Keratinocyte (primary cell): ENCODE measurements around the gene ESRRG. TPM values are rescaled to one million over a fixed set of nuclear protein-coding genes. Genes with fewer than 3 reads are reported as not detected.

Experiments used
- DNase-seq: peaks from one replicate; pipeline ENCODE4 v3.0.0-alpha.2; 2011; ENCODE audit warnings: low read depth, missing footprints, low spot score
- FAIRE-seq: peaks from 2 replicates; lab custom pipeline; 2011; peaks lifted over from hg19 to GRCh38; lab: Jason Lieb, UNC
- H2AFZ ChIP-seq: 2 replicates; pipeline ENCODE4 v1.6.0; 2012; ENCODE audit warnings: low read length, control low read depth, inconsistent platforms; ENCODE audit not compliant: control insufficient read depth
- H3K27ac ChIP-seq: 2 replicates; pipeline ENCODE4 v1.5.1; 2011; ENCODE audit warnings: low read length; ENCODE audit not compliant: control insufficient read depth, insufficient read depth
- H3K27me3 ChIP-seq: 3 replicates; pipeline ENCODE4 v1.6.0; 2011; ENCODE audit warnings: low read length; ENCODE audit not compliant: control insufficient read depth, insufficient read depth; ENCODE audit errors: extremely low read depth
- H3K36me3 ChIP-seq, 2 experiments: 2 replicates in 1 of 2; 3 replicates in 1 of 2; pipeline ENCODE4 v1.5.1; 2011; ENCODE audit warnings: low read length in 2 of 2, mild to moderate bottlenecking in 1 of 2; ENCODE audit not compliant: control insufficient read depth in 2 of 2, insufficient read depth in 2 of 2; ENCODE audit errors: extremely low read depth in 1 of 2
- H3K4me1 ChIP-seq: 3 replicates; pipeline ENCODE4 v1.5.1; 2011; ENCODE audit warnings: low read length; ENCODE audit not compliant: control insufficient read depth, insufficient read depth; ENCODE audit errors: extremely low read depth
- H3K4me2 ChIP-seq: 3 replicates; pipeline ENCODE4 v1.6.0; 2011; ENCODE audit warnings: low read depth, low read length; ENCODE audit not compliant: control insufficient read depth, insufficient read depth; ENCODE audit errors: extremely low read depth
- H3K4me3 ChIP-seq, 3 experiments: fragments of 200-600 bp in 1 of 3; sonication (generic) in 1 of 3; 2 replicates in 2 of 3; 3 replicates in 1 of 3; pipeline ENCODE4 v1.5.1; 2011 to 2016; ENCODE audit warnings: low read length in 3 of 3, mild to moderate bottlenecking in 3 of 3, control low read depth in 2 of 3, inconsistent platforms in 1 of 3, low read depth in 1 of 3, mixed read lengths in 1 of 3, mixed run types in 1 of 3, moderate library complexity in 1 of 3; ENCODE audit not compliant: control insufficient read depth in 2 of 3, insufficient read depth in 2 of 3; ENCODE audit errors: extremely low read depth in 1 of 3
- H3K79me2 ChIP-seq: 2 replicates; pipeline ENCODE4 v1.6.0; 2012; ENCODE audit warnings: low read length; ENCODE audit not compliant: control insufficient read depth, insufficient read depth
- H3K9ac ChIP-seq: 3 replicates; pipeline ENCODE4 v1.6.0; 2011; ENCODE audit warnings: low read length; ENCODE audit not compliant: control insufficient read depth, insufficient read depth; ENCODE audit errors: extremely low read depth
- H3K9me1 ChIP-seq: 3 replicates; pipeline ENCODE4 v1.6.0; 2011; ENCODE audit warnings: low read length; ENCODE audit not compliant: control insufficient read depth, insufficient read depth; ENCODE audit errors: extremely low read depth
- H3K9me3 ChIP-seq: 2 replicates; pipeline ENCODE4 v1.5.1; 2012; ENCODE audit warnings: low read depth, low read length; ENCODE audit not compliant: control insufficient read depth
- H4K20me1 ChIP-seq: 3 replicates; pipeline ENCODE4 v1.6.0; 2011; ENCODE audit warnings: low read length; ENCODE audit not compliant: control insufficient read depth, insufficient read depth; ENCODE audit errors: extremely low read depth
- EZH2 ChIP-seq: IDR thresholded peaks from one replicate; pipeline ENCODE4 v1.6.1; 2012; ENCODE audit warnings: inconsistent platforms, mild to moderate bottlenecking, low read length, moderate library complexity
- dilution Hi-C: fragments of 300-500 bp; cut with MboI; formaldehyde crosslinking; loops from one replicate; pipeline ENCODE4 v1.7.0; 2020; ENCODE audit warnings: low sequenced_read_pairs; ENCODE audit not compliant: extremely low pct_ligation_motif_present
- polyA plus RNA-seq, 5 experiments: library from polyadenylated mRNA; depleted of rRNA in 3 of 5; stranded (reverse) in 3 of 5; stranded (forward) in 1 of 5; unstranded in 1 of 5; fragments of >200 nt; gene quantifications; 1 replicate in 1 of 5; 2 replicates in 3 of 5; 3 replicates in 1 of 5; pipeline versions ENCODE4 v1.2.1 to v1.2.3, GENCODE V29; 2011 to 2012; ENCODE audit warnings: missing spikeins in 2 of 5, low read depth in 1 of 5, low replicate concordance in 1 of 5
- TF ChIP-seq, protein P1 (sequence below), 3 experiments: IDR thresholded peaks in 1 of 3; conservative IDR thresholded peaks in 1 of 3; optimal IDR thresholded peaks in 1 of 3; 2 replicates in 2 of 3; 3 replicates in 1 of 3; pipeline versions ENCODE3 to v1.5.1; 2011; ENCODE audit warnings: low read length in 3 of 3, mild to moderate bottlenecking in 3 of 3, moderate library complexity in 2 of 3, control low read depth in 1 of 3, inconsistent platforms in 1 of 3; ENCODE audit not compliant: insufficient read depth in 2 of 3; ENCODE audit errors: extremely low read depth in 1 of 3

Gene ESRRG
- polyA plus RNA-seq, 1 donor (not counting 4 experiments of a cell fraction or from before 2014, with no cell fraction given), result 0.08 TPM

DNA sequence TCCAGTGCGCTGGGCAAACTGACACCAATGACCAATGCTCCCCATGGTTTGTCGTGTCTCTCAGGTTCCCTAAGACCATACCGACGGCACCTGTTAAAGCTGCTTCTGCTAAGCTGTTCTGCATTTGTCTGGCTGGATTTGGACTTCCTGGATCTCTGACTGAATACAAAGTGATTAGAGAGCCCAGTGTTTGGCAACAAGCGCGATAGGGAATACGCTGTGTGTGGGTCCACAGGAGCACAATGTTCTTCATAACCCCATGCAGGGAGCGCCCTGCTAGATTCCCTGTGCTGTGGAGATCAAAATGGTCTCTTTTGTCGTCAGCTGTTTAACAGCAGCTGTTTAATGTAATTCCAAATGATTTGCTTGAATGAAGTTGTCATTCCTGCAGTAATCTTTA lies 26.0 kb upstream of the ESRRG start:
- H3K27me3 ChIP-seq, result no peaks in the 10 kb centered on the region
- no peak for FAIRE-seq

DNA sequence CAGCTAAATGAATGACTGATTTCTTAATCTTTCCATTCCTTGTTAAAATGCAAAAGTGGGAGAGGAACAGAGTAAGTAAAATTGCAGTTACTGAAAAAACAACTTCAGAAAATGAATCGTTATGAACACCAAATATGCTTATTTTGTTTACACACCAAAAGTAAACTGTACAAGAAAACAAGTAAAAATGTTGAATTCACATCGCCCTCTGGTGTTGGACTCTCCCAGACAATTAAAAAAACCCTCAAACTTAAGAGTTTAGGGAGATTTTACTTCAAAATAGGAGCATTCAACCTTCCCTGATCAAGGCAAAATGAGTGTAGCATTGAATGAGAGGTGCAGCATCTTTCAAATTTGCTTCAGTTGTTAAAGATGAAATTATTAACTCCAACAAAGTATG lies 19.4 kb upstream of the ESRRG start:
- Histone ChIP-seq H3K27me3 (no peaks in the 10 kb centered on the region), H3K4me3 (no peak overlapping the region), H3K9ac (no peak overlapping the region), H3K9me3 (no peaks in the 10 kb centered on the region), H4K20me1 (no peaks in the 10 kb centered on the region), H3K4me1 (no peaks in the 10 kb centered on the region), H3K27ac (no peak overlapping the region), H3K36me3 (no peaks in the 10 kb centered on the region), H3K9me1 (no peaks in the 10 kb centered on the region), H3K4me2 (no peak overlapping the region), H2AFZ (no peak overlapping the region), H3K79me2 (no peaks in the 10 kb centered on the region)
- TF ChIP-seq EZH2, result no peak
- TF ChIP-seq, protein P1, sequence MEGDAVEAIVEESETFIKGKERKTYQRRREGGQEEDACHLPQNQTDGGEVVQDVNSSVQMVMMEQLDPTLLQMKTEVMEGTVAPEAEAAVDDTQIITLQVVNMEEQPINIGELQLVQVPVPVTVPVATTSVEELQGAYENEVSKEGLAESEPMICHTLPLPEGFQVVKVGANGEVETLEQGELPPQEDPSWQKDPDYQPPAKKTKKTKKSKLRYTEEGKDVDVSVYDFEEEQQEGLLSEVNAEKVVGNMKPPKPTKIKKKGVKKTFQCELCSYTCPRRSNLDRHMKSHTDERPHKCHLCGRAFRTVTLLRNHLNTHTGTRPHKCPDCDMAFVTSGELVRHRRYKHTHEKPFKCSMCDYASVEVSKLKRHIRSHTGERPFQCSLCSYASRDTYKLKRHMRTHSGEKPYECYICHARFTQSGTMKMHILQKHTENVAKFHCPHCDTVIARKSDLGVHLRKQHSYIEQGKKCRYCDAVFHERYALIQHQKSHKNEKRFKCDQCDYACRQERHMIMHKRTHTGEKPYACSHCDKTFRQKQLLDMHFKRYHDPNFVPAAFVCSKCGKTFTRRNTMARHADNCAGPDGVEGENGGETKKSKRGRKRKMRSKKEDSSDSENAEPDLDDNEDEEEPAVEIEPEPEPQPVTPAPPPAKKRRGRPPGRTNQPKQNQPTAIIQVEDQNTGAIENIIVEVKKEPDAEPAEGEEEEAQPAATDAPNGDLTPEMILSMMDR (optimal IDR thresholded peaks at IDR 0.05 in 1 of 3, IDR thresholded peaks at IDR 0.05 in 1 of 3, conservative IDR thresholded peaks at IDR 0.05 in 1 of 3; ENCODE audit: extremely low read depth in 1 of 3, insufficient read depth in 2 of 3, low read length in 3 of 3), result peak in 2 of 3 experiments; percentile 28
- FAIRE-seq (no peak), DNase-seq (no peak)
- dilution Hi-C loops, result no loop called here

More for the DNA sequence above, 26.0 kb upstream of the ESRRG start:
- dilution Hi-C loops, result no loop called here
- TF ChIP-seq, protein P1 (optimal IDR thresholded peaks at IDR 0.05 in 1 of 3, IDR thresholded peaks at IDR 0.05 in 1 of 3, conservative IDR thresholded peaks at IDR 0.05 in 1 of 3; ENCODE audit: extremely low read depth in 1 of 3, insufficient read depth in 2 of 3, low read length in 3 of 3), result no peak
- no peak for TF ChIP-seq EZH2
- Histone ChIP-seq H3K79me2 (no peaks in the 10 kb centered on the region), H3K4me3 (no peak overlapping the region), H3K27ac (no peak overlapping the region), H3K4me1 (no peaks in the 10 kb centered on the region), H3K9me1 (no peaks in the 10 kb centered on the region), H3K36me3 (no peaks in the 10 kb centered on the region), H3K9ac (no peak overlapping the region), H3K4me2 (no peak overlapping the region), H3K9me3 (no peaks in the 10 kb centered on the region), H4K20me1 (no peaks in the 10 kb centered on the region), H2AFZ (no peak overlapping the region)
- no peak for DNase-seq
